Peyer's patch (tissue), 4 donors: ENCODE results near the gene MRPL58.

Source experiments
- CTCF ChIP-seq, 6 experiments: fragments of 450-650 bp in 4 of 6; fragments of 200-600 bp in 2 of 6; sonication (generic) in 1 of 6; IDR thresholded peaks; one replicate each; pipeline ENCODE4 v1.5.1; 2017 to 2019; ENCODE audit warnings: antibody characterized with exemption in 6 of 6, mild to moderate bottlenecking in 3 of 6, moderate library complexity in 1 of 6
- POLR2A ChIP-seq, 2 donors: fragments of 450-650 bp; IDR thresholded peaks; one replicate each; pipeline ENCODE4 v1.5.1; 2017; ENCODE audit warnings: antibody characterized with exemption in 2 of 2, mild to moderate bottlenecking in 2 of 2, moderate library complexity in 2 of 2

- no peak for TF ChIP-seq CTCF (IDR thresholded peaks at IDR 0.05)
- TF ChIP-seq POLR2A (IDR thresholded peaks at IDR 0.05): no peak
Observed at GRCh38 chr17:75060434-75061054, 48.1 kb downstream of the MRPL58 start.
